ENCODE data around the gene PIGS.
"Not testable (repeated sequence)": the region's sequence is repeated elsewhere in the genome, so short reads cannot be mapped to it uniquely, and the experiment has no call there.

Gene PIGS

DNA sequence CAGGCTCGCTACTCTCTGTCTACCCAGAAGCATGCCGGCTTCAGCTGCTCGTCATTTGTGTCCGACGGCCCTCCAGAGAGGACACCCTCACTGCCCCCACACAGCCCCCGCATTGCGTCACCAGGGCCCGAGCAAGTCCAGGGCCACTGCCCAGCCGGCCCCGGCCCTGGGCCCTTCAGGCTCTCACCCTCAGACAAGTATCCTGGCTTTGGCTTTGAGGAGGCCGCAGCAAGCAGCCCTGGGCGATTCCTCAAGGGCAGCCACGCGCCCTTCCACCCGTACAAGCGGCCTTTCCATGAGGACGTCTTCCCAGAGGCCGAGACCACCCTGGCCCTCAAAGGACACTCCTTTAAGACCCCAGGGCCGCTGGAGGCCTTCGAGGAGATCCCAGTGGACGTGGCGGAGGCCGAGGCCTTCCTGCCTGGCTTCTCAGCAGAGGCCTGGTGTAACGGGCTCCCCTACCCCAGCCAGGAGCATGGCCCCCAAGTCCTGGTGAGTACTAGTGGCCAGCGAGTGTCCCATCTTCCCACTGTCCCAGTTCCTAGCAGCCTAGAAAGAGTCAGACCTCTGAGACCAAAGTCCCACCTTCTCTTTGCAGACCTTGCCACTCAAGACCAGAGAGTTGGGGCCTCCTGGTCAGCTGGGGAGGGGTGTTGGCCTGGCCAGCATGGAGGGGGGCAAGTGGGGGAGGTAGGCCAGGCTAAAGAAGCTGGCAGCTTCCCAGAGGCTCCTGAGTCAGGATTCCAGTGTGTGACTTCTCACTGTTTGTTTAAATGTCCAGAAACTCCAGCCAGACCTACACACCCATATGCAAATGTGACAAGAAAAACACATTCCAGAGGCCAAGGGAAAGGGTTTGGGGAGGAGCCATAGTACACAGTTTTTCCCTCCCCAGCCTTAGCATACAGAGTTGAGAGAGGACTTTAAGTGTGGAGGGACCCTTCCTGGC, 46.6 kb downstream of the PIGS start:
- Histone ChIP-seq H3K27me3 (ENCODE audit: control insufficient read depth, insufficient read depth, low read length) (no peaks in the 10 kb centered on the region), H3K4me1 (ENCODE audit: control insufficient read depth, low read depth, low read length) (no peaks in the 10 kb centered on the region), H3K36me3 (ENCODE audit: control insufficient read depth, low read depth, low read length) (no peaks in the 10 kb centered on the region), H3K27ac (ENCODE audit: low read length) (no peak overlapping the region), H3K9ac (ENCODE audit: low read length) (no peak overlapping the region), H3K4me3 (ENCODE audit: low read length) (no peak overlapping the region), H3K9me3 (ENCODE audit: control insufficient read depth, low read depth, low read length) (no peaks in the 10 kb centered on the region)

GRCh38 chr17:28523876-28524275, 47.4 kb downstream of the PIGS start:
- Histone ChIP-seq H3K4me1 (ENCODE audit: control insufficient read depth, low read depth, low read length) (no peaks in the 10 kb centered on the region), H3K36me3 (ENCODE audit: control insufficient read depth, low read depth, low read length) (no peaks in the 10 kb centered on the region), H3K27ac (ENCODE audit: low read length) (no peak overlapping the region), H3K9me3 (ENCODE audit: control insufficient read depth, low read depth, low read length) (no peaks in the 10 kb centered on the region), H3K27me3 (ENCODE audit: control insufficient read depth, insufficient read depth, low read length) (no peaks in the 10 kb centered on the region), H3K9ac (ENCODE audit: low read length) (no peak overlapping the region), H3K4me3 (ENCODE audit: low read length) (no peak overlapping the region)

DNA sequence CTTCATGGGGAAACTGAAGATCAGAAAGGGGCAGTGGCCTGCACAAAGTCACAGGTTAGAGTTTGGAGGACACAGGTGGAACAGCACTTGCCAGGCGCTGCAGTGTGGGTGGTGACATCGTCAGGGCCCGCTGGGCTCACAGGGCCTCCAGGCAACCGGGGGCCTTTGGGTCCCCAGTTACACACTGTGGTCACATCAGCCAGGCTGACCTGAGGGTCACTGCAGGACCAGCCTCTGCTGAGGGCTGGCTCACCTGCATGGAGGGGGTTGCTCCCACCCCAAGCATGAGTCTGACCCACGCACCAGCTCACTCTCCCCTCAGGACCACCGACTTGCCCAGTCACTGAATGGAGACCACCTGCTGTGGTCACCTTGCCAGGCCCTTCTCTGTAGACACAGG, 48.1 kb downstream of the PIGS start:
- no peak overlapping the region for H3K9ac ChIP-seq (ENCODE audit: low read length)
- H3K36me3 ChIP-seq (ENCODE audit: control insufficient read depth, low read depth, low read length) = no peaks in the 10 kb centered on the region
- H3K27ac ChIP-seq (ENCODE audit: low read length) = no peak overlapping the region
- no peaks in the 10 kb centered on the region for H3K27me3 ChIP-seq (ENCODE audit: control insufficient read depth, insufficient read depth, low read length)
- no peaks in the 10 kb centered on the region for H3K4me1 ChIP-seq (ENCODE audit: control insufficient read depth, low read depth, low read length)
- H3K9me3 ChIP-seq (ENCODE audit: control insufficient read depth, low read depth, low read length) = no peaks in the 10 kb centered on the region
- H3K4me3 ChIP-seq (ENCODE audit: low read length) = no peak overlapping the region

- not testable (repeated sequence) for H3K9ac ChIP-seq (ENCODE audit: low read length); H3K9me3 ChIP-seq (ENCODE audit: control insufficient read depth, low read depth, low read length); H3K4me1 ChIP-seq (ENCODE audit: control insufficient read depth, low read depth, low read length); H3K27ac ChIP-seq (ENCODE audit: low read length); H3K36me3 ChIP-seq (ENCODE audit: control insufficient read depth, low read depth, low read length); H3K4me3 ChIP-seq (ENCODE audit: low read length); H3K27me3 ChIP-seq (ENCODE audit: control insufficient read depth, insufficient read depth, low read length)
These were observed 49.0 kb downstream of the PIGS start for GRCh38 chr17:28522281-28522680.

DNA sequence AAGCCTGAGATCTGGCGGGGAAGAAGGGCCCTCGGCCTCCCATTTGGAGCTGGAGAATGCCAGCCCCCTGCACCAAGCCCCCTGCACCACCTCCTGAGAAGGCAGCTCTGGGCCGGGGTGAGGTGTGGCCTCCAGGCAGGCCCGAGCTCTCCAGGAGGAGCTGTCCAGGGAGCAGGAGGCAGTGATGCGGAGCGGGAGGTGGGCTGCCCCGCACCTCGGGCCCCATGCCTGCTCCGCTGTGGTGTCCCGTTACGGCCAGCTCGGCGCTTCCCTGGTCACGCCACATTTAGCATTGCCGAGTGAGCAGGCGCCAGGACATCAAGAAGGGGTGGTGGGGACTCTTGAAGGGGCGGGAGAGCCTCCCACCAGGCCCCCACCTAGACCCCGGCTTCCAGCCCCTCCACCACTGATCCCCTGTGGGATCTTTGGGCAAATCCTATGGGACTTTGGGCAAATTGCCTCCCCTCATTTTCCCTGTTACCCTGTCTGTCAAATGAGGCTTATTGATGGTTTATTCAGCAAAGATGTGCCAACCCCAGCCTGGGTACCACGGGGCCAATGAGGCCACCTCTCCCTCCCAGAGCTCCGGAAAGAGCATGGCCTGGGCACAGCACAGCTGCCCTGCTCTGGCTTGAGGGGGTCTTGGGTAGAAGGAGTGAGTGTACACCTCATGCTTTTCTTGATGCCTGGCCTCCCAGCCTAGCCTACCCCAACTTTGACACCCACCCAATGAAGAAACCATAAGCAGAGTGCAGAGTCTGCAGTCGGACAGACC, 49.8 kb downstream of the PIGS start:
- H3K27me3 ChIP-seq (ENCODE audit: control insufficient read depth, insufficient read depth, low read length) = no peaks in the 10 kb centered on the region
- no peak overlapping the region for H3K9ac ChIP-seq (ENCODE audit: low read length)
- H3K36me3 ChIP-seq (ENCODE audit: control insufficient read depth, low read depth, low read length) = no peaks in the 10 kb centered on the region

GRCh38 chr17:28520687-28521086, 50.6 kb downstream of the PIGS start:
- Histone ChIP-seq H3K27me3 (ENCODE audit: control insufficient read depth, insufficient read depth, low read length) (no peaks in the 10 kb centered on the region), H3K4me3 (ENCODE audit: low read length) (no peak overlapping the region), H3K4me1 (ENCODE audit: control insufficient read depth, low read depth, low read length) (no peaks in the 10 kb centered on the region), H3K27ac (ENCODE audit: low read length) (no peak overlapping the region), H3K36me3 (ENCODE audit: control insufficient read depth, low read depth, low read length) (no peaks in the 10 kb centered on the region), H3K9me3 (ENCODE audit: control insufficient read depth, low read depth, low read length) (no peaks in the 10 kb centered on the region), H3K9ac (ENCODE audit: low read length) (no peak overlapping the region)

More for the DNA sequence above, 49.8 kb downstream of the PIGS start:
- no peaks in the 10 kb centered on the region for H3K9me3 ChIP-seq (ENCODE audit: control insufficient read depth, low read depth, low read length)
- no peak overlapping the region for H3K4me3 ChIP-seq (ENCODE audit: low read length)
- no peak overlapping the region for H3K27ac ChIP-seq (ENCODE audit: low read length)
- no peaks in the 10 kb centered on the region for H3K4me1 ChIP-seq (ENCODE audit: control insufficient read depth, low read depth, low read length)

DNA sequence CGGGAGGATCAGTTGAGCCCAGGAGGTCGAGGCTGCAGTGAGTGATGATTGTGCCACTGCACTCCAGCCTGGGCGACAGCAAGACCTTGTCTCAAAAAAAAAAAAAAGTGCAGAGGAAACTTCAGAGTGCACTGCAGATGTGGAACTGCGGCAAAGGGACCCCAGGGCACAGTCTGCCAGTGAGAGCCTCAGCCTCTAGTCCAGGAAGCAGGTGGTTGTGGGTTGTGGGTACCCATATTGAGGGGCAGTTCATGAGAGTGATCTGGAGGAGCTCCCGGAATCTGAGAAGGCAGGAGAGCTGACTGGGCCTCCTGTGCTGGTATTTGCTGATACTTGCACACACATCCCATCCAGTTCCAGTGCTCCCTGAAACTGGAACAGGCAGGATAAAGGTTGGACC, 52.1 kb downstream of the PIGS start:
- Histone ChIP-seq H3K9me3 (ENCODE audit: control insufficient read depth, low read depth, low read length) (no peaks in the 10 kb centered on the region), H3K27ac (ENCODE audit: low read length) (no peak overlapping the region), H3K27me3 (ENCODE audit: control insufficient read depth, insufficient read depth, low read length) (no peaks in the 10 kb centered on the region), H3K4me1 (ENCODE audit: control insufficient read depth, low read depth, low read length) (no peaks in the 10 kb centered on the region), H3K4me3 (ENCODE audit: low read length) (no peak overlapping the region), H3K9ac (ENCODE audit: low read length) (no peak overlapping the region), H3K36me3 (ENCODE audit: control insufficient read depth, low read depth, low read length) (no peaks in the 10 kb centered on the region)

DNA sequence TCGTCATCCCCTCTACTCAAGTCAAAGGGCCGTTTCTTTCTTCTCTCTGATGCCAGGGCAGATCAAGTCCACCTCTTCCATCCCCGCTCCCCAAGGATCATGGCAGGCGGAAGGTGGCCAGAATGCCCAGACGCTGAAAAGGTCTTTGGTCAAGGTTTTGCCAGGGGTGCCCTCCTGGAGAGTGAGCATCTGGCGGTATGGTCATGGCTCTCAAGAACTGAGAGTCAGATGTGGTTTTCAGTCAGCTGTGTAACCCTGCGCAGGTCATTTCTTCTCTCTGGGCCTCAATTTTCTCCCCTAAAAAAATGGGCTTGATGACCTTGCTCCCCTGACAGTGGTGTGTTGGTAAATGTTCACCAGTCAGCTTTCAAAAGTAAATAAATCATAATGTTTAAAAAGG, 52.7 kb downstream of the PIGS start:
- no peak overlapping the region for H3K4me3 ChIP-seq (ENCODE audit: low read length)
- no peak overlapping the region for H3K9ac ChIP-seq (ENCODE audit: low read length)
- no peaks in the 10 kb centered on the region for H3K9me3 ChIP-seq (ENCODE audit: control insufficient read depth, low read depth, low read length)
- no peaks in the 10 kb centered on the region for H3K4me1 ChIP-seq (ENCODE audit: control insufficient read depth, low read depth, low read length)
- no peaks in the 10 kb centered on the region for H3K27me3 ChIP-seq (ENCODE audit: control insufficient read depth, insufficient read depth, low read length)
- no peak overlapping the region for H3K27ac ChIP-seq (ENCODE audit: low read length)
- H3K36me3 ChIP-seq (ENCODE audit: control insufficient read depth, low read depth, low read length) = no peaks in the 10 kb centered on the region

- Histone ChIP-seq H3K27ac (ENCODE audit: low read length) (no peak overlapping the region), H3K4me3 (ENCODE audit: low read length) (no peak overlapping the region)
These were observed 53.2 kb downstream of the PIGS start for GRCh38 chr17:28518132-28518531.

GRCh38 chr17:28515518-28515917, 55.8 kb downstream of the PIGS start:
- H3K9me3 ChIP-seq (ENCODE audit: control insufficient read depth, low read depth, low read length) = no peaks in the 10 kb centered on the region
- H3K9ac ChIP-seq (ENCODE audit: low read length) = no peak overlapping the region
- no peaks in the 10 kb centered on the region for H3K27me3 ChIP-seq (ENCODE audit: control insufficient read depth, insufficient read depth, low read length)
- no peak overlapping the region for H3K4me3 ChIP-seq (ENCODE audit: low read length)
- no peaks in the 10 kb centered on the region for H3K4me1 ChIP-seq (ENCODE audit: control insufficient read depth, low read depth, low read length)
- H3K27ac ChIP-seq (ENCODE audit: low read length) = no peak overlapping the region
- H3K36me3 ChIP-seq (ENCODE audit: control insufficient read depth, low read depth, low read length) = no peaks in the 10 kb centered on the region

More at GRCh38 chr17:28518132-28518531, 53.2 kb downstream of the PIGS start:
- H3K9me3 ChIP-seq (ENCODE audit: control insufficient read depth, low read depth, low read length) = no peaks in the 10 kb centered on the region
- no peak overlapping the region for H3K9ac ChIP-seq (ENCODE audit: low read length)
- H3K4me1 ChIP-seq (ENCODE audit: control insufficient read depth, low read depth, low read length) = no peaks in the 10 kb centered on the region
- no peaks in the 10 kb centered on the region for H3K36me3 ChIP-seq (ENCODE audit: control insufficient read depth, low read depth, low read length)
- no peaks in the 10 kb centered on the region for H3K27me3 ChIP-seq (ENCODE audit: control insufficient read depth, insufficient read depth, low read length)

DNA sequence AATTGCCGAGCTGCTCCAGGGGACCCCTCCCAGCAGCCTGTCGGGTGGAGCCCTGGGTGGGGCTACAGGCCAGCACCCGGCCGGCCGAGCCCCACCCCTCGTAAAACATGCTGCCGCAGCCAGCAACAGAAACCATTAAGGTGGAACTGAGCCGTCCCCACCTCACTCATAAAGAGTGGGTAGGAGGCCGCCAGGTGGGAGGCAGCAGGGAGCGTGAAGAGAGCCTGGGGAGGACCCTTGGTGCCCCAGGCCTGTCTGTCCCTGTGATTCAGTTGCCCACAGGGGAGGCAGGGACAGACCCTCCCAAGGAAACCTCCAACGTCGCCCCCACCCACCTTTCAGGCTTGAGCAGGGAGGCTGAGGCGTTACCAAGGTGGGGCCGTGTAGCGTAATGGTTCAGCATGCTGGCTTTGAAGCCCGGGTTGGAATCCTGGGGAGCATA, 56.7 kb downstream of the PIGS start:
- Histone ChIP-seq H3K4me3 (ENCODE audit: low read length) (no peak overlapping the region), H3K36me3 (ENCODE audit: control insufficient read depth, low read depth, low read length) (no peaks in the 10 kb centered on the region), H3K4me1 (ENCODE audit: control insufficient read depth, low read depth, low read length) (no peaks in the 10 kb centered on the region), H3K27me3 (ENCODE audit: control insufficient read depth, insufficient read depth, low read length) (no peaks in the 10 kb centered on the region), H3K27ac (ENCODE audit: low read length) (no peak overlapping the region), H3K9me3 (ENCODE audit: control insufficient read depth, low read depth, low read length) (no peaks in the 10 kb centered on the region), H3K9ac (ENCODE audit: low read length) (no peak overlapping the region)
